ENCODE measurements around the gene ACTL10. TPM values are rescaled to one million over a fixed set of nuclear protein-coding genes. Genes with fewer than 3 reads are reported as not detected.

The ACTL10 gene
- total and polyA plus RNA-seq, 2 of the 13 experiments (the other 11 are each of a cell fraction or from before 2014, with no cell fraction given): not detected

- TF ChIP-seq MYPOP (CRISPR knock-in tag; IDR thresholded peaks at IDR 0.05) (no peak), NR2F6 (IDR thresholded peaks at IDR 0.05) (no peak), NR2F6 (CRISPR knock-in tag; IDR thresholded peaks at IDR 0.05) (no peak), ZFP36 (IDR thresholded peaks at IDR 0.05; ENCODE audit: borderline replicate concordance, low read depth, low read length, partially characterized antibody) (no peak), MLLT10 (CRISPR knock-in tag; IDR thresholded peaks at IDR 0.05) (no peak), AGO2 (optimal IDR thresholded peaks at IDR 0.05; ENCODE audit: low read depth, low read length) (peak; percentile 82), MYC (CRISPR knock-in tag; IDR thresholded peaks at IDR 0.05; ENCODE audit: borderline replicate concordance) (0 out of 2 replicates have a peak, but pooled peaks have one; percentile 30), NRL (CRISPR knock-in tag; IDR thresholded peaks at IDR 0.05; ENCODE audit: borderline replicate concordance) (peak; percentile 76; the same call in 1 of the 2 replicates), MAZ (IDR thresholded peaks at IDR 0.05; ENCODE audit: borderline replicate concordance, low read depth, low read length) (no peak), MAZ (CRISPR knock-in tag; IDR thresholded peaks at IDR 0.05; ENCODE audit: low read depth) (no peak), FOSL2 (CRISPR knock-in tag; IDR thresholded peaks at IDR 0.05) (no peak), ZSCAN30 (CRISPR knock-in tag; IDR thresholded peaks at IDR 0.05) (no peak), NR2F2 (IDR thresholded peaks at IDR 0.05; ENCODE audit: borderline replicate concordance, low read depth) (no peak), ZSCAN20 (CRISPR knock-in tag; IDR thresholded peaks at IDR 0.05; ENCODE audit: borderline replicate concordance) (no peak), ZFP90 (CRISPR knock-in tag; IDR thresholded peaks at IDR 0.05; ENCODE audit: borderline replicate concordance) (no peak), FOXO1 (CRISPR knock-in tag; IDR thresholded peaks at IDR 0.05) (no peak), ATF2 (CRISPR knock-in tag; IDR thresholded peaks at IDR 0.05) (no peak)
- TF ChIP-seq, protein P1, sequence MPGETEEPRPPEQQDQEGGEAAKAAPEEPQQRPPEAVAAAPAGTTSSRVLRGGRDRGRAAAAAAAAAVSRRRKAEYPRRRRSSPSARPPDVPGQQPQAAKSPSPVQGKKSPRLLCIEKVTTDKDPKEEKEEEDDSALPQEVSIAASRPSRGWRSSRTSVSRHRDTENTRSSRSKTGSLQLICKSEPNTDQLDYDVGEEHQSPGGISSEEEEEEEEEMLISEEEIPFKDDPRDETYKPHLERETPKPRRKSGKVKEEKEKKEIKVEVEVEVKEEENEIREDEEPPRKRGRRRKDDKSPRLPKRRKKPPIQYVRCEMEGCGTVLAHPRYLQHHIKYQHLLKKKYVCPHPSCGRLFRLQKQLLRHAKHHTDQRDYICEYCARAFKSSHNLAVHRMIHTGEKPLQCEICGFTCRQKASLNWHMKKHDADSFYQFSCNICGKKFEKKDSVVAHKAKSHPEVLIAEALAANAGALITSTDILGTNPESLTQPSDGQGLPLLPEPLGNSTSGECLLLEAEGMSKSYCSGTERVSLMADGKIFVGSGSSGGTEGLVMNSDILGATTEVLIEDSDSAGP (CRISPR knock-in tag; IDR thresholded peaks at IDR 0.05; ENCODE audit: borderline replicate concordance): no peak
- TF ChIP-seq, protein P2, sequence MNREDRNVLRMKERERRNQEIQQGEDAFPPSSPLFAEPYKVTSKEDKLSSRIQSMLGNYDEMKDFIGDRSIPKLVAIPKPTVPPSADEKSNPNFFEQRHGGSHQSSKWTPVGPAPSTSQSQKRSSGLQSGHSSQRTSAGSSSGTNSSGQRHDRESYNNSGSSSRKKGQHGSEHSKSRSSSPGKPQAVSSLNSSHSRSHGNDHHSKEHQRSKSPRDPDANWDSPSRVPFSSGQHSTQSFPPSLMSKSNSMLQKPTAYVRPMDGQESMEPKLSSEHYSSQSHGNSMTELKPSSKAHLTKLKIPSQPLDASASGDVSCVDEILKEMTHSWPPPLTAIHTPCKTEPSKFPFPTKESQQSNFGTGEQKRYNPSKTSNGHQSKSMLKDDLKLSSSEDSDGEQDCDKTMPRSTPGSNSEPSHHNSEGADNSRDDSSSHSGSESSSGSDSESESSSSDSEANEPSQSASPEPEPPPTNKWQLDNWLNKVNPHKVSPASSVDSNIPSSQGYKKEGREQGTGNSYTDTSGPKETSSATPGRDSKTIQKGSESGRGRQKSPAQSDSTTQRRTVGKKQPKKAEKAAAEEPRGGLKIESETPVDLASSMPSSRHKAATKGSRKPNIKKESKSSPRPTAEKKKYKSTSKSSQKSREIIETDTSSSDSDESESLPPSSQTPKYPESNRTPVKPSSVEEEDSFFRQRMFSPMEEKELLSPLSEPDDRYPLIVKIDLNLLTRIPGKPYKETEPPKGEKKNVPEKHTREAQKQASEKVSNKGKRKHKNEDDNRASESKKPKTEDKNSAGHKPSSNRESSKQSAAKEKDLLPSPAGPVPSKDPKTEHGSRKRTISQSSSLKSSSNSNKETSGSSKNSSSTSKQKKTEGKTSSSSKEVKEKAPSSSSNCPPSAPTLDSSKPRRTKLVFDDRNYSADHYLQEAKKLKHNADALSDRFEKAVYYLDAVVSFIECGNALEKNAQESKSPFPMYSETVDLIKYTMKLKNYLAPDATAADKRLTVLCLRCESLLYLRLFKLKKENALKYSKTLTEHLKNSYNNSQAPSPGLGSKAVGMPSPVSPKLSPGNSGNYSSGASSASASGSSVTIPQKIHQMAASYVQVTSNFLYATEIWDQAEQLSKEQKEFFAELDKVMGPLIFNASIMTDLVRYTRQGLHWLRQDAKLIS (CRISPR knock-in tag; IDR thresholded peaks at IDR 0.05): no peak
- TF ChIP-seq, protein P3, sequence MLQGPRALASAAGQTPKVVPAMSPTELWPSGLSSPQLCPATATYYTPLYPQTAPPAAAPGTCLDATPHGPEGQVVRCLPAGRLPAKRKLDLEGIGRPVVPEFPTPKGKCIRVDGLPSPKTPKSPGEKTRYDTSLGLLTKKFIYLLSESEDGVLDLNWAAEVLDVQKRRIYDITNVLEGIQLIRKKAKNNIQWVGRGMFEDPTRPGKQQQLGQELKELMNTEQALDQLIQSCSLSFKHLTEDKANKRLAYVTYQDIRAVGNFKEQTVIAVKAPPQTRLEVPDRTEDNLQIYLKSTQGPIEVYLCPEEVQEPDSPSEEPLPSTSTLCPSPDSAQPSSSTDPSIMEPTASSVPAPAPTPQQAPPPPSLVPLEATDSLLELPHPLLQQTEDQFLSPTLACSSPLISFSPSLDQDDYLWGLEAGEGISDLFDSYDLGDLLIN (CRISPR knock-in tag; IDR thresholded peaks at IDR 0.05; ENCODE audit: borderline replicate concordance): no peak
These were observed at the start of gene ACTL10 (continued) for GRCh38 chr20:33666293-33667244.
